K562 (cell line): ENCODE data around the gene BTBD2. TPM values are rescaled to one million over a fixed set of nuclear protein-coding genes. Genes with fewer than 3 reads are reported as not detected.

Source experiments
- IRF2 ChIP-seq: sonication (generic); formaldehyde crosslinking; IDR thresholded peaks from 2 replicates; pipeline ENCODE4 v1.8.1; 2022; ENCODE audit warnings: mild to moderate bottlenecking, missing genetic modification reagents
- JUND ChIP-seq, 2 experiments: IDR thresholded peaks; 2 replicates in 1 of 2; 3 replicates in 1 of 2; pipeline ENCODE4 v1.6.1; 2011; ENCODE audit warnings: borderline replicate concordance in 2 of 2, low read depth in 2 of 2, low read length in 2 of 2, improper control_type of control experiment in 1 of 2, missing biosample characterization in 1 of 2, missing genetic modification characterization in 1 of 2, missing genetic modification reagents in 1 of 2
- NFIC ChIP-seq: fragments of 450-650 bp; IDR thresholded peaks from 2 replicates; pipeline ENCODE4 v1.6.1; 2017; ENCODE audit warnings: mild to moderate bottlenecking, inconsistent platforms
- NR2C2 ChIP-seq, 2 experiments: fragments of 200-800 bp in 1 of 2; sonication (Bioruptor generic) in 1 of 2; sonication (generic) in 1 of 2; formaldehyde crosslinking in 1 of 2; IDR thresholded peaks; 2 replicates each; pipeline versions ENCODE4 v1.6.1 to v1.8.0; 2016 to 2022; ENCODE audit warnings: mild to moderate bottlenecking in 1 of 2, missing compliant biosample characterization in 1 of 2, missing genetic modification characterization in 1 of 2, missing genetic modification reagents in 1 of 2
- PHB2 ChIP-seq: fragments of 450-650 bp; IDR thresholded peaks from 2 replicates; pipeline ENCODE4 v1.6.1; 2017; ENCODE audit warnings: low read depth
- RBM25 ChIP-seq: fragments of 200-400 bp; formaldehyde crosslinking; IDR thresholded peaks from 2 replicates; pipeline ENCODE4 v1.6.1; 2018; ENCODE audit warnings: low read length, low read depth, moderate library complexity; ENCODE audit not compliant: severe bottlenecking
- SRSF7 ChIP-seq: fragments of 200-400 bp; formaldehyde crosslinking; optimal IDR thresholded peaks from 2 replicates; pipeline ENCODE3; 2017; ENCODE audit warnings: mild to moderate bottlenecking, low read depth, low read length
- THRAP3 ChIP-seq: fragments of 450-650 bp; IDR thresholded peaks from 2 replicates; pipeline ENCODE4 v1.6.1; 2016; ENCODE audit warnings: mild to moderate bottlenecking, inconsistent platforms, borderline replicate concordance
- TOE1 ChIP-seq, 2 experiments: fragments of 450-650 bp in 1 of 2; sonication (generic) in 1 of 2; formaldehyde crosslinking in 1 of 2; IDR thresholded peaks; 2 replicates each; pipeline versions ENCODE4 v1.7.1 to v1.8.0; 2016 to 2022; ENCODE audit warnings: borderline replicate concordance in 2 of 2, mild to moderate bottlenecking in 2 of 2, antibody characterized with exemption in 1 of 2, inconsistent platforms in 1 of 2, low read depth in 1 of 2, missing genetic modification reagents in 1 of 2, moderate library complexity in 1 of 2
- VEZF1 ChIP-seq: fragments of 200-800 bp; sonication (Bioruptor generic); IDR thresholded peaks from 2 replicates; pipeline ENCODE4 v1.6.1; 2017; ENCODE audit warnings: missing genetic modification characterization, missing compliant biosample characterization
- XRCC3 ChIP-seq: fragments of 450-650 bp; IDR thresholded peaks from 2 replicates; pipeline ENCODE4 v1.6.1; 2017; ENCODE audit warnings: mild to moderate bottlenecking, moderate library complexity
- ZNF23 ChIP-seq: fragments of 250-450 bp; sonication (Bioruptor Pico); IDR thresholded peaks from 2 replicates; pipeline ENCODE4 v1.4.0; 2020; ENCODE audit warnings: mild to moderate bottlenecking
- polyA plus RNA-seq, 8 experiments: library from polyadenylated mRNA; depleted of rRNA in 4 of 8; stranded (reverse) in 5 of 8; unstranded in 3 of 8; fragments of >200 nt; fragmentation: Nextera tagmentation in 2 of 8; fragmentation: Illumina TruSeq in 1 of 8; extraction: Ambion mirVana in 2 of 8; extraction: Trizol in 1 of 8; gene quantifications; 2 replicates each; pipeline versions ENCODE4 v1.2.1 to v1.2.3, GENCODE V29; 2011 to 2014; ENCODE audit warnings: inconsistent platforms in 1 of 8, missing spikeins in 1 of 8
- total RNA-seq, 7 experiments: library from RNA; depleted of rRNA in 6 of 7; stranded (reverse); fragments of >200 nt in 6 of 7; fragmentation: Illumina TruSeq in 2 of 7; extraction: Trizol in 2 of 7; gene quantifications; 2 replicates each; pipeline versions ENCODE4 v1.2.1 to v1.2.3, GENCODE V29; 2011 to 2021; ENCODE audit warnings: low replicate concordance in 1 of 7
- TF ChIP-seq, protein P1 (sequence below): fragments of 450-650 bp; IDR thresholded peaks from 2 replicates; pipeline ENCODE4 v1.6.1; 2016; ENCODE audit warnings: low read depth

The BTBD2 gene
- total and polyA plus RNA-seq, 9 of the 15 experiments (the other 6 are each of a cell fraction or from before 2014, with no cell fraction given) = 0.10 to 15.6 (median 6.9) TPM

DNA sequence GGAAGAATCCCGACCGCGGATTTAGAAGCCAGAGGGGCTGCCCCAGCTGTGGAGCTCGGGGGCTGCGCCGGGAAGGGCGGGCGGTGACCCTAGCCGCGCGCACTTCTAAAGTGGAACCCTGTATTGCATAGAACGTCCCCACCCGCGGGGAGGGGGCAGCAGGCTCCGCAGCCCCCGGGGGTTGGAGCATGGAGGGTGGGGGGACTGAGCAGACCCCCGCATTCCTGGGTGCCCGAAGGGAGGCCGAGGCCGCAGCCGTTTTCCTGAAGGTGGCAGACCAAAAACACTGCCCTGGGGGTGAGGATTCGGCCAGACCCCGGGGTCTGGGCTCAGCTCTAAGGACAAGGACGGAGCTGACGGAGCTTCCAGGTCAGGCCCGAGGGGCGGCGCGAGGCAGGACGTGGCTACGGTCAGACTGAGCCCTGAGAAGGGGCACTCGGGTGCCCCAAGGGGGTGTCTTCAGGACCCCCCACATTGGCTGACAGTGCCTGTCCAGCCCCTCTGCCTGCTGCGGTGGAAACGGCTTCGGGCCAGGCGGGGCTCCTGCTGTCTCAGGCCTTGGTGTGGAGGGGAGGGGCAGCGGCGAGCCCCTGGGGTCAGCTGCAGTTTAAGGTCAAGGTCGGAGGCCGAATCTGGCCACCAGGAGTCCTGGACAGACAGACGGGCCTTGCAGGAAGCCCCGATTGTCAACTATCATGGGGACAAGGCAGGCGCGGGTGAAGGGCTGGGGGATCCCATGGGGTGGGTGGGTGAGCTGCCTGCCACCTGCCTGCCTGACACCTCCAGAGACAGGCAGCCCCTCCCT is 23.0 kb upstream of the BTBD2 start (continued):
- TF ChIP-seq NR2C2 (CRISPR knock-in tag; IDR thresholded peaks at IDR 0.05) (no peak), NR2C2 (tag; IDR thresholded peaks at IDR 0.05) (no peak), NFIC (no peak), TOE1 (IDR thresholded peaks at IDR 0.05; ENCODE audit: borderline replicate concordance) (no peak), TOE1 (CRISPR knock-in tag; IDR thresholded peaks at IDR 0.05; ENCODE audit: borderline replicate concordance, low read depth) (no peak), RBM25 (no peak), PHB2 (no peak), SRSF7 (no peak), XRCC3 (no peak), IRF2 (CRISPR knock-in tag) (no peak), JUND (IDR thresholded peaks at IDR 0.05; ENCODE audit: borderline replicate concordance, low read depth, low read length) (no peak), JUND (tag; IDR thresholded peaks at IDR 0.05; ENCODE audit: borderline replicate concordance, low read depth, low read length) (no peak), VEZF1 (0 out of 2 replicates have a peak, but pooled peaks have one; percentile 11), THRAP3 (no peak), ZNF23 (CRISPR knock-in tag) (no peak)
- TF ChIP-seq, protein P1, sequence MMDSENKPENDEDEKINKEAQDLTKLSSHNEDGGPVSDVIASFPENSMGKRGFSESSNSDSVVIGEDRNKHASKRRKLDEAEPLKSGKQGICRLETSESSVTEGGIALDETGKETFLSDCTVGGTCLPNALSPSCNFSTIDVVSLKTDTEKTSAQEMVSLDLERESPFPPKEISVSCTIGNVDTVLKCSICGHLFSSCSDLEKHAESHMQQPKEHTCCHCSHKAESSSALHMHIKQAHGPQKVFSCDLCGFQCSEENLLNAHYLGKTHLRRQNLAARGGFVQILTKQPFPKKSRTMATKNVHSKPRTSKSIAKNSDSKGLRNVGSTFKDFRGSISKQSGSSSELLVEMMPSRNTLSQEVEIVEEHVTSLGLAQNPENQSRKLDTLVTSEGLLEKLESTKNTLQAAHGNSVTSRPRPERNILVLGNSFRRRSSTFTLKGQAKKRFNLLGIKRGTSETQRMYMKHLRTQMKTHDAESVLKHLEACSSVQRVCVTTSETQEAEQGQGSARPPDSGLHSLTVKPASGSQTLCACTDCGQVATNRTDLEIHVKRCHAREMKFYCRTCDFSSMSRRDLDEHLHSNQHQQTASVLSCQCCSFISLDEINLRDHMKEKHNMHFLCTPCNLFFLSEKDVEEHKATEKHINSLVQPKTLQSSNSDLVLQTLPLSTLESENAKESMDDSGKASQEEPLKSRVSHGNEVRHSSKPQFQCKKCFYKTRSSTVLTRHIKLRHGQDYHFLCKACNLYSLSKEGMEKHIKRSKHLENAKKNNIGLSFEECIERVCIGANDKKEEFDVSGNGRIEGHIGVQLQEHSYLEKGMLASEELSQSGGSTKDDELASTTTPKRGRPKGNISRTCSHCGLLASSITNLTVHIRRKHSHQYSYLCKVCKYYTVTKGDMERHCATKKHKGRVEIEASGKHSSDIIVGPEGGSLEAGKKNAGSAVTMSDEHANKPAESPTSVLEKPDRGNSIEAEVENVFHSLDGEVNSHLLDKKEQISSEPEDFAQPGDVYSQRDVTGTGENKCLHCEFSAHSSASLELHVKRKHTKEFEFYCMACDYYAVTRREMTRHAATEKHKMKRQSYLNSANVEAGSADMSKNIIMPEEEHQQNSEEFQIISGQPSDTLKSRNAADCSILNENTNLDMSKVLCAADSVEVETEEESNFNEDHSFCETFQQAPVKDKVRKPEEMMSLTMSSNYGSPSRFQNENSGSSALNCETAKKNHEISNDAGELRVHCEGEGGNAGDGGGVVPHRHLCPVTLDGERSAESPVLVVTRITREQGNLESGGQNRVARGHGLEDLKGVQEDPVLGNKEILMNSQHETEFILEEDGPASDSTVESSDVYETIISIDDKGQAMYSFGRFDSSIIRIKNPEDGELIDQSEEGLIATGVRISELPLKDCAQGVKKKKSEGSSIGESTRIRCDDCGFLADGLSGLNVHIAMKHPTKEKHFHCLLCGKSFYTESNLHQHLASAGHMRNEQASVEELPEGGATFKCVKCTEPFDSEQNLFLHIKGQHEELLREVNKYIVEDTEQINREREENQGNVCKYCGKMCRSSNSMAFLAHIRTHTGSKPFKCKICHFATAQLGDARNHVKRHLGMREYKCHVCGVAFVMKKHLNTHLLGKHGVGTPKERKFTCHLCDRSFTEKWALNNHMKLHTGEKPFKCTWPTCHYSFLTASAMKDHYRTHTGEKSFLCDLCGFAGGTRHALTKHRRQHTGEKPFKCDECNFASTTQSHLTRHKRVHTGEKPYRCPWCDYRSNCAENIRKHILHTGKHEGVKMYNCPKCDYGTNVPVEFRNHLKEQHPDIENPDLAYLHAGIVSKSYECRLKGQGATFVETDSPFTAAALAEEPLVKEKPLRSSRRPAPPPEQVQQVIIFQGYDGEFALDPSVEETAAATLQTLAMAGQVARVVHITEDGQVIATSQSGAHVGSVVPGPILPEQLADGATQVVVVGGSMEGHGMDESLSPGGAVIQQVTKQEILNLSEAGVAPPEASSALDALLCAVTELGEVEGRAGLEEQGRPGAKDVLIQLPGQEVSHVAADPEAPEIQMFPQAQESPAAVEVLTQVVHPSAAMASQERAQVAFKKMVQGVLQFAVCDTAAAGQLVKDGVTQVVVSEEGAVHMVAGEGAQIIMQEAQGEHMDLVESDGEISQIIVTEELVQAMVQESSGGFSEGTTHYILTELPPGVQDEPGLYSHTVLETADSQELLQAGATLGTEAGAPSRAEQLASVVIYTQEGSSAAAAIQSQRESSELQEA = no peak
